ENCODE data around the gene EVX2.

DNA sequence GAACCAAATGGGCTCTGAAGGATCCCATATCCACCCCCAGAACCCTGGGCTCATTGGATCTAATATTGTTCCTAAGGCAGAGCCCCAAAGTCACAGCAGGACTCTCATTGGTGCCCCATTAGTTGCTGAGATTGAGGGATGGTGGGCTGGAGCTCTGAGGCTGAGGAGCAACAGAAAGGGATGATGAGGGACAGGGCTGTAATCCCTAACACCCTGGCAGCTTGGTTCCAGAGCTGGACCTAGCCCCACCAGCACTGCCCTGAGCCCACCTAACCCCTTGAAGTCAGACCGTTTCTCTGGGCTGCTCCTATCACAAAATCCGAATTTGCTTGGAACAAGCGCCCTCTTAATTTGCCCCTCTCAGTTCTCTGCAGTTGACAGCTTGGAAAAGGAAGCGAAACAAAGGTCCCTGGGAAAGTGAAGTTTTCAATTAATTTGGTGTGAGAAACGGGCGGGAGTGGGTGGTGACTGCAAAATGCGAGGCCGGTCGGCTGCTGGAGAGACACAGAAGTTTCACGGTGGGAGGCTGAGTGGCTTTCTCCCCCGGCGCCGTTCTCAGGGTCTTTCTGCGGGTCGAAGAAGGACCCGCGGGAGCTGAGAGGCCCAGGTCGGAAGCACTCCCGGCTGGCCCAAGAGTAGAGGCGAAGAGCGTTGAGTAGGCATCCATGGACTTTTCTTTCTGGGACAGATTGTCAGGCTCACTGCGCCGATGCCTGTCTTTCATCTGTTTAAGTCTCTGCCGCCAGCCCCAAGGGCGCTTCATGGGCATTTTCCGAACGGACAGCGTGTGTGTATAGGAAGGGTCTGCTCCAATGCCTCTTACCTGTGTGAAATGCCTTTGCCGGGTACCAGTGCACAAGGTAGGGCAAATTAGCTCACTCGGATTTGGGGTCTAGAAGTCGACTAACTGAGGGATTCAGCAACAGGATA, 7.8 kb upstream of the EVX2 start:
- TF ChIP-seq, protein P1, sequence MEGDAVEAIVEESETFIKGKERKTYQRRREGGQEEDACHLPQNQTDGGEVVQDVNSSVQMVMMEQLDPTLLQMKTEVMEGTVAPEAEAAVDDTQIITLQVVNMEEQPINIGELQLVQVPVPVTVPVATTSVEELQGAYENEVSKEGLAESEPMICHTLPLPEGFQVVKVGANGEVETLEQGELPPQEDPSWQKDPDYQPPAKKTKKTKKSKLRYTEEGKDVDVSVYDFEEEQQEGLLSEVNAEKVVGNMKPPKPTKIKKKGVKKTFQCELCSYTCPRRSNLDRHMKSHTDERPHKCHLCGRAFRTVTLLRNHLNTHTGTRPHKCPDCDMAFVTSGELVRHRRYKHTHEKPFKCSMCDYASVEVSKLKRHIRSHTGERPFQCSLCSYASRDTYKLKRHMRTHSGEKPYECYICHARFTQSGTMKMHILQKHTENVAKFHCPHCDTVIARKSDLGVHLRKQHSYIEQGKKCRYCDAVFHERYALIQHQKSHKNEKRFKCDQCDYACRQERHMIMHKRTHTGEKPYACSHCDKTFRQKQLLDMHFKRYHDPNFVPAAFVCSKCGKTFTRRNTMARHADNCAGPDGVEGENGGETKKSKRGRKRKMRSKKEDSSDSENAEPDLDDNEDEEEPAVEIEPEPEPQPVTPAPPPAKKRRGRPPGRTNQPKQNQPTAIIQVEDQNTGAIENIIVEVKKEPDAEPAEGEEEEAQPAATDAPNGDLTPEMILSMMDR (IDR thresholded peaks at IDR 0.05): no peak
- no peak for TF ChIP-seq POLR2A (IDR thresholded peaks at IDR 0.05)

All from adrenal gland (tissue), 5 donors.